GM13976 (cell line): ENCODE measurements around the gene MAN1B1.
A peak's percentile ranks its signal among the peaks of the same experiment; 100 is the strongest.

Source experiments
- DNase-seq: peaks from one replicate; pipeline ENCODE4 v3.0.0; 2012; ENCODE audit warnings: low spot score
- CTCF ChIP-seq: IDR thresholded peaks from 2 replicates; pipeline ENCODE4 v1.5.1; 2012; ENCODE audit warnings: borderline replicate concordance, mild to moderate bottlenecking; ENCODE audit not compliant: insufficient read depth; ENCODE audit errors: extremely low read depth, missing control alignments, control extremely low read depth
- in situ Hi-C: fragments of 300-500 bp; cut with MboI; formaldehyde crosslinking; loops from one replicate; pipeline ENCODE4 v1.12.0; 2022; ENCODE audit warnings: low sequenced_read_pairs, mixed read lengths, inconsistent platforms; ENCODE audit not compliant: unreplicated experiment

The MAN1B1 gene

GRCh38 chr9:137086531-137087408, at the start of gene MAN1B1:
TSS of gene MAN1B1 (plus strand) at chr9:137086985. CDS start at chr9:137087000, 15 bp downstream.
- no peak for TF ChIP-seq CTCF
- DNase-seq: peak; percentile 99
- in situ Hi-C loops: no loop called here

GRCh38 chr9:137037035-137037434, 49.8 kb upstream of the MAN1B1 start:
- in situ Hi-C loops: loop anchor here (10.0 kb wide), 1 partner anchor 262 kb away; no protein-coding TSS in a partner anchor
- TF ChIP-seq CTCF: no peak
- no peak for DNase-seq

GRCh38 chr9:137037483-137037882, 49.3 kb upstream of the MAN1B1 start:
- no peak for TF ChIP-seq CTCF
- in situ Hi-C loops: loop anchor here (10.0 kb wide), 1 partner anchor 263 kb away; no protein-coding TSS in a partner anchor
- DNase-seq: no peak

GRCh38 chr9:137038916-137039315, 47.9 kb upstream of the MAN1B1 start:
- in situ Hi-C loops: loop anchor here (10.0 kb wide), 1 partner anchor 264 kb away; no protein-coding TSS in a partner anchor

GRCh38 chr9:137039611-137040366, 47.0 kb upstream of the MAN1B1 start:
- in situ Hi-C loops: loop anchor here (10.0 kb wide), 1 partner anchor 265 kb away; no protein-coding TSS in a partner anchor
- DNase-seq: no peak
- no peak for TF ChIP-seq CTCF

More at GRCh38 chr9:137038916-137039315, 47.9 kb upstream of the MAN1B1 start:
- no peak for TF ChIP-seq CTCF
- no peak for DNase-seq

- no peak for TF ChIP-seq CTCF
- DNase-seq: no peak
- in situ Hi-C loops: no loop called here
Measured at GRCh38 chr9:137040568-137040967, 46.2 kb upstream of the MAN1B1 start.
